ELF-1 (cell line): Measurements from ENCODE around the gene MEX3A.
"Not testable (repeated sequence)": the region's sequence is repeated elsewhere in the genome, so short reads cannot be mapped to it uniquely, and the experiment has no call there.

Source experiments
- DNase-seq: peaks from one replicate; pipeline ENCODE4 v3.0.0-alpha.2; 2016; ENCODE audit warnings: low read depth, low spot score

The MEX3A gene

GRCh38 chr1:156082309-156083091 is at the start of gene MEX3A:
Gene MEX3A (minus strand): TSS chr1:156082465. CDS start chr1:156081998, 467 bp downstream.
- peak; percentile 97 for DNase-seq

GRCh38 chr1:156130578-156130942 is 48.3 kb upstream of the MEX3A start:
- no peak for DNase-seq

DNA sequence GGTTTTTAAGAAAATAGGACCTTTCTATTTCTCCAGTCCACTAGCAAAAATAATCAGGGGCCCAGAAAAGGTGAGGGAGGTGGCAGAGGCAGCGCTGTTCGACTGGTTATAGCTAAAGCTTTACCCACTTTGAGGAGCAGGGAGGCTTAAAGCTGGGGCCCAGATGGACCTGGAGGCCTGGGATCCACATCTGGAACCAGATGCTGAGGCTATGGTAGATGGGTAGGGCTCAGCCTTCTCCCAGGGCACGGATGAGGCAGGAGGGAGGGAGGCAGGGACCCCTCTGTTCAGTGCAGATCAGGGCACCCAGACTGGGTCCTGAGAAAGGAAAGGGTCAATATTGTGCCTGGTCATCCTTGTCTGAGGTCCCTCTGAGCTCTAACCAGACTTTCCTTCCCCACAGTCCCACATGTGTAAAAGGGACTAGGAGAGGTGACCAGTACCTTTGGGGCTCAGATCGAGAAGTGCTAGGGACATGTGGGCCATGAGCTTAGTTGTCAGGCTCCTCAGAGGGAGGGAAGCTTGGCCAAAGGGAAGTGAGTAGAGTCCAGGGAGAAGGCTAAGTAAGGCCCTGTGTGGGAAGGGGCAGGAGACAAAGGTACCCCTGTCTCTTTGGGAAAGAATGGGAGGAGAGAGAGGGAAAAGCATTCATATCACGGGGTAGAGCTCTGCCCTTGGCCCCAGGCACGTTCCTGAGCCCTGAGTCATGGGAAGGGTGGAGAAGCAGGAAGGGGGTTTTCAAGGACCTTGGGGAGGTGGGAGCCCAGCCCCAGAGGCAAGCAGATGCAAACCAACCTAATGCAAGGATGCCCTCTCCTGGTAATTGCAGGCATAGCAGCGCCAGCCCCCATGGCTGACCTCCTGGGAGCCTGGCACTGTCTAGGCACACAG is 47.7 kb upstream of the MEX3A start:
- peak; percentile 99 for DNase-seq

DNA sequence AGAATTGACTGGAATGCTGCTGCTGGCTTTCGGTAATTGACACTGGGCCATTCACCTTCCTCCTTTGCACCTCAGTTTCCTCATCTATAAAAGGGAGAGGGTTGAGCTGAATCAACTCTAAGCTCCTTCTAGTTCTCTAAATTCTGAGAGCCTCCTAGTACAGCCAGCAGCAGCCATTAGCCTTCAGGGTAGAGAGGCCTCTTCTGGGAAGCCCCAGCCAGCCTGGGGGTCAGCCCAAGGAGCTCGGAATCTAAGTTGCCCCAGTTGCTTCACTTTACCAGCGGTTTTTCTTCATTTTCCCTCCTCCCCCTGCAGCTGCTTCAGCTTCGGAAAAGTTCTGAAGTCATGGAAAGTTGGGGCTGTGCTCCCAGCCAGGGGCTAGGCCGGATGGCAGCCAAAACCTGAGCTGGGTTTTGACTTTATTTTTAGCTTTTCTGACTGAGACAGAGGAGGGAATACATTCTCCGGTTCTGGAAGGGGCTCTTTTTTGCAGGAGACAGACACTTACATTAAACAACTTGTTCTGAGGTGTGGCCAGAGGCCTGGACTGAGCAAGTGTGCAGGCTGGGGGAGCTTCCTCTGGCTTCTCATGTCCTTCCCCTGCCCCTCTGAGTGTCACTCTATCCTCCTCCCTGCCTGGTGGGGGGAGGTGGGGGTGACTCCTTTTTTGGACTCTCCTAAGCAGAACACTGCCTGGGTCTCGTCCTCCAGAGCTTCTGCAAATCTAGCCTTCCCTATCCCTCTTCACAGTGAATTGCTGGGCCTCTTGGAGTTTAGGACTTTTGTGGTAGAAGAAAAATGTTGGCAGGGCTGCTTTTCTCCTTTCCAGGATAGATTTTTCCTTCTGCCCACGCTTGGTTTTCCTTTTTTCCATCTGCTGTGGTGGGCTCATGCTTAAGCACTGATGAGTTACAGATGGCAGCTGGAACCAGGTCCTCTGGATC is 46.7 kb upstream of the MEX3A start:
- peak; percentile 28 for DNase-seq

- DNase-seq, result no peak
These were observed 46.0 kb upstream of the MEX3A start for GRCh38 chr1:156128308-156128653.

DNA sequence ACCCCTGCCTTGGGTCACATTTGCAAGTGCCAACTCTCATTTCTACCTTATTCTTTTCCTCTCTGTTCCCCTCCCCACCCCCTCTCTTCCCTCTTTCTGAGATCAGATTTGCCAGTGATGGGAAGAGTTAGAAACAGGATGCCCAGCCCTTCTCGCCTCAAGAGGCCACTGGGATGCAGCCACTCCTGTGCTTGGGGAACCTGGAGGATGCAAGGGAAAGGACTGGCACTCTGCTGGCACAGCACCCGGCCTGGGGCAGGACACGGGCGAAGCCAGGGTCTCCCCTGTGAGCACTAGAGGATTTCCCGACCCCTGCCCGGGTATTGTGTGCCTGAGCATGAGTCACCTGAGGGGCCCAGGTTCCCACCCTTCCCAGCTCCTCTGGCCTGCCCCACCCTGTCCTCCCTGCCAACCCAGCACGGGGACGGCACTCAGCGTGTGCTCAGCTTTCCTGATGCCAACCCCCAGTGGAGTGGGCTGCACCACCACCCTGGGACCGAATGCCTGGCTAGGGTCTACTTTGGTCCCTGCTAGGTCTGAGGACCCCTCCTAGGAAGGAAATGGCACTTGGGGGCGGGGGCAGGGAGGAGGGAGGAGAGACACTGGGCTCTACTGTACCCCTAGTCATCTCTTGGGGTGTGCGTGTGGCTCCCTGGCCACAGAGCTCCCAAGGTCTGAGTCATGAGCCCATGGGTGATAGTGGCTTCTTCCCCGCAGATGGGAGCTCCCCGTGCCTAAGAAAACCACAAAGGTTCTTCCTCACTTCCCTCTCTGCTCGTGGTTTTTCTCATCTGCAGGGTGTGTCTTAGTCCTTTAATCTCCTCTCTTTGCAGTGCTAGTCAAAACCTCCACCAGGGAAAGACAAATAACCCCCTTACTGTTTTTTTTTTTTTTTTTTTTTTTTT is 44.6 kb upstream of the MEX3A start:
- no peak for DNase-seq

GRCh38 chr1:156126043-156126629 is 43.9 kb upstream of the MEX3A start:
- DNase-seq, result peak; percentile 88

- not testable (repeated sequence) for DNase-seq
These were observed 43.3 kb upstream of the MEX3A start for GRCh38 chr1:156125544-156125943.

DNA sequence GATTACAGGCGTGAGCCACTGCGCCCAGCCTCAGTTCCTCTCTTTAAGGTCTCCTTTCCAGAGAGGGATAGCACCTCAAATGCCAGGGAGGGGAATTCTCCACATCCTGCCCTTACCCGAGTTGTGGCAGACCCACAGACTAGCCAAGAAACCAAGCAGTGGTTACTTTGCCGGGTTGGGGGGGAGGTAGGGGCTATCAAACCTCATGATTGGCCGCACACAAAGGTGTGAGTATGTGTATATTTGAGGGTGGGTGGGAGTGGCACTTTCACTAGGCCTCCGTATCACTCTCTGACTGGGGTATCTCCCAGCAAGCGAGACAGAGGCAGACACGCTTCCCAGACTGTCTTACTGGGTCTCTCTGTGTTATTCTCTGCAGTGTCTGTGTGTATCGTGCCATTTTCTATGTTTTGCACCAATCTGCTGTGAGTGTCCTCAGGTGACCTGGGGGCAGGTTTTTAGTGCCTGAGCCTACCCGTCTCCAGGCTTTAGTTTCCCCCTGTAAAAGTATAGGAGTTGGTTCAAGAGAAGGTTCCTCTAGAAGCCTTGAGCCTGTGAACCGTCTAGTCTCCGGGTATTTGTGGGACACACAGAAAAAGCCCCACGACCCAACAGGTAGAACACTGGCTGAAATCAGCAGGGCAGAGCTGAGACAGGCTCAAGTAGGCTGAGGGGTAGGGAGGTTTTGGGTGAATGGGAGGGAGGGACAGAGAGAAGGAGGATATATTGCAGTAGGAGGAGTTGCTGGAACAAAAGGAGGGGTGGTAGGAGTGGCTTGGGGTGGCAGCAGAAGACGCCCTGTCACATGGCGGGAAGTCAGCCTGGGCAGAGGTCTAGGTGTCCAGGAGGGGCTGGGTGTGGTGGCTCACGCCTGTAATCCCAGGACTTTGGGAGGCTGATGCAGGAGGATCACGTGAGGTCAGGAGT is 42.6 kb upstream of the MEX3A start:
- no peak for DNase-seq

DNA sequence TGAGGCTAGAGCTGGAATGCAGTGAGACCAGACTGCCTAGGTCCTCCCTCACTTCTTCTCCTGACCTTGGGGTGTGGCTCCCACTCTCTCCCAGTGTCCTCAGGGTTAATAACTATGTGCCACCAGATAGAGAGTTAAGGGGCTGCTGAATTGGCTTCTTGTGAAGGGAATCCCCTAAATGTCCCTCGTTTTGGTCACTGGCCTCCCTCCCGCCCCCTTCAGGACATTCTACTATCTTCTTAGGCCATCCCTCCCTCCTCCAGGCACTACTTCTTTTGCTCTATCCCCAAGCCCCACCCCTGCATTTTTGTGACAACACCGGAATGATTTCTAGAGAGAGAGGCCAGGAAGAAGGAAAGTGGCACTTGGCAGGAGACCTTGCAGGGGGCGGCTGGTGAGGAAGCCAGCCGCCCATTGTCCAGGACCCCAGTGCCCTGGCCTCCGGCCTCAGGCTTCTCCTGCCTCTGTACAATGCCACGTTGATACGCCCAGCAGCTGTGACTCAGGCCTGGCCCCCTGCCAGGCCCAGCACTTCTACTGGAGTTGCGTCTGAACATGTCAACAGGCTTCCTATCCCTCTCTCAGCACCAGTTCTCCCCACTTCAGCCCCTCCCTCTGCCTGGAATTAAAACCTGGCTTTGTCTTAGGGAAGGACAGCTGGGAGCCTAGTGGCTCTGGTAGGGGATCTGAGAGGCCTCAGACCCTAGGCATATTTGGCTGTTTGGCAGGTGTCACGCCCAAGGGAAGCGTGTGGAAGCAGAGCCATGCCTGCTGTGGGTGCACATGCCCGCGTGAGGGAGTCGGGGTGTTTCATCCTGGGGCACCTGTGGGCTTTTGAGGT is 41.3 kb upstream of the MEX3A start:
- peak; percentile 97 for DNase-seq

DNA sequence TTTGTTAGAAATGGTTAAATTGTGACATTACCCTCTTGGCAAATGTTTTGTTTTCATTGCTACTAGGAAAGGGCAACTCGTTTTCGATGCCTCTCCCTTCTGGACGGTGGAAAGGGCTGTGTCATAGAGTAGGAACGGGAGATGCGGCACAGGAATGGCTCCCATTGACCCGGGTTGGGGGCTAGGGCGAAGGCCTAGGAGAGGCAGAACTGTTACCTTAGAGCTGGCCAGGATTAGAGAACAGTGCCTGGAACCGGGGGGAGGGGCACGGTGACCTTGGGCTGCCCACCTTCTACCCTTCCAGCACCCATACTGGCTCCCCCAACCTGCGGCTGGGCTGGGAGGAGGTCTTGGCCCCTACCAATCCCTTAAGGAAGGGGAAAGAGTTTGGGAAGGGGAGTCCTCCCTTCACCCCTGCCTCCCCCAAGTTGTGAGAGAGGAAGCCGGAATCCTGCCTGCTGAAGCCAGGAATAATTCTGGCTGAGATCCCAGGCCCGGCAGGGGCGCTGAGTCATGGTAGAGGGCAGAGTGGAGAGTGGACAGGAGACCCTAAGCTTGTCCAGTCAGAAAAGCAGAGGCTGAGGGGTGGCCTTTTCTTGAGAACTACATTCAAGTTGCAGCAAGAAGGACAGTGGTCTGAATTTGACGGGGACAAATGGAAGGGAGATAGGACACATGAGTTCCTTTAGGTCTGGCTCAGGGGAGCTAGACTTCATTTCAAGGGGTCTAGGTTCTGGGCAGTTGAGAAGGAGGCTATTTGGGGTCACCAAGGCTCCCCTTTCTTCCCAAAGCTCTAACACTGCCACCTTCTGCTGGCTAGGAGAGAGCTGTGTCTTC is 40.5 kb upstream of the MEX3A start:
- DNase-seq, result peak; percentile 77

DNA sequence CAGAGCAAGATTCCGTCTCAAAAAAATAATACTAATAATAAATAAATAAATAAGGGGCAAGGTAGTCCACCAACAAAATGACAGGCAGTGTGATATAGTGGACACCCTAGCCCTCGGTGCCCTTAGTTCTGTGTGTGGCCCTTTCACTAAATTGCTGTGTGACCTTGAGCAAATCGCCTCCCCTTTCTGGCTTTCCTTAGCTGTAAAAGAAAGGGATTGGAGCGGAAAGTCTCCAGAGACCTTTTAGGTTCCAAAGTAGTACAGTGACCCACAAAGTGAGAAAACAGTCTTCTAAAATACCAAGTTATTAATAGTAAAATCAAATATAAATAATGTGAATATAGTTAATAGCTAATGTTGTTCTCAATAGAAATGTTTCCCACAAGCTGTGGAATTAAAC is 39.8 kb upstream of the MEX3A start:
- no peak for DNase-seq

GRCh38 chr1:156121457-156121856 is 39.2 kb upstream of the MEX3A start:
- no peak for DNase-seq

GRCh38 chr1:156121005-156121404 is 38.7 kb upstream of the MEX3A start:
- DNase-seq, result not testable (repeated sequence)

GRCh38 chr1:156120318-156120717 is 38.1 kb upstream of the MEX3A start:
- DNase-seq, result no peak

DNA sequence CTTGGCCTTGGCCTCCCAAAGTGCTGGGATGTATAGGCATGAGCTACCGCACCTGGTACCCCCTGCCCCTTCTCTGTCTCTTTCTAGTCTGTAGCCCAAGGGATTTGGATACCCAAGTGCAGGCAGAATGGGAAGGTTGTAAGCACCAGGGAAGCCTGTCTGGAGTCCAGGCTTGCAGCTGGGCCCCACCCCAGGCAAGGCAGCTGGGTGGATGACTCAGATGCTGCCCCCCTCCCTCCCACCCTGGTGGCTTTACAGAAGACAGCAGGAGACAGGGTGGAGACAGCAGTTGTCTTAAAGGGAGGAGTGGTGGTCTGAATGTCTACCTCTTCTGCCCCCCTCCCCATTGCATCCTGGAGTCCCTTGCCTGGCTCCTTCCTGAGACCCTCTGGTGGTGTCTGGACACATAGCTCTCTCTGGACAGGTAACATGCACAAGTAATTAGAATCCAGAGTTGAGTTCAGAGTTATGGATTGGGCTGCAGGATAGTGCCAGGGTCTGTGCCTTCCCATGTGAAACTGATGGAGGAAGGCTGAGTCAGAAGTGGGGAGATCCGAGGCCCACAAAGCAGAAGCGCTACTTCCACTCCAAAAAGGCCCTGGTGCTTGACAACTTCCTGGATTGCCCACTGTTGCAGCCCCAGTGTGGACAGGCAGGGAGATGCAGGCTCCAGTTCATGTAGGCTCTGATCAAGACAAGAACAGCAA is 37.4 kb upstream of the MEX3A start:
- DNase-seq, result no peak
